WERI-Rb-1 (cell line): ENCODE data around the gene ZNF527.

Experiments
- DNase-seq: peaks from one replicate; pipeline ENCODE4 v3.0.0-alpha.2; 2020
- H3K27ac ChIP-seq: fragments of 250-450 bp; sonication (Bioruptor Pico); 2 replicates; pipeline ENCODE4 v1.5.1; 2020; ENCODE audit warnings: mild to moderate bottlenecking, moderate library complexity
- H3K27me3 ChIP-seq: fragments of 250-450 bp; sonication (Bioruptor Pico); 2 replicates; pipeline ENCODE4 v1.5.1; 2021; ENCODE audit warnings: mild to moderate bottlenecking, low read depth, moderate library complexity; ENCODE audit not compliant: insufficient read depth, severe bottlenecking
- H3K36me3 ChIP-seq: fragments of 250-450 bp; sonication (Bioruptor Pico); 2 replicates; pipeline ENCODE4 v1.5.1; 2020; ENCODE audit warnings: mild to moderate bottlenecking, moderate library complexity
- H3K4me3 ChIP-seq: 2 replicates; pipeline ENCODE4 v1.5.1; 2011; ENCODE audit warnings: low read depth, mild to moderate bottlenecking, control low read depth, low read length
- H3K9me3 ChIP-seq: fragments of 250-450 bp; sonication (Bioruptor Pico); 2 replicates; pipeline ENCODE4 v1.5.1; 2021; ENCODE audit warnings: mild to moderate bottlenecking, moderate library complexity; ENCODE audit not compliant: severe bottlenecking
- TF ChIP-seq, protein P1 (sequence below): IDR thresholded peaks from 2 replicates; pipeline ENCODE4 v1.5.1; 2011; ENCODE audit warnings: low read depth, mild to moderate bottlenecking, control low read depth, inconsistent platforms, low read length

ZNF527 gene

DNA sequence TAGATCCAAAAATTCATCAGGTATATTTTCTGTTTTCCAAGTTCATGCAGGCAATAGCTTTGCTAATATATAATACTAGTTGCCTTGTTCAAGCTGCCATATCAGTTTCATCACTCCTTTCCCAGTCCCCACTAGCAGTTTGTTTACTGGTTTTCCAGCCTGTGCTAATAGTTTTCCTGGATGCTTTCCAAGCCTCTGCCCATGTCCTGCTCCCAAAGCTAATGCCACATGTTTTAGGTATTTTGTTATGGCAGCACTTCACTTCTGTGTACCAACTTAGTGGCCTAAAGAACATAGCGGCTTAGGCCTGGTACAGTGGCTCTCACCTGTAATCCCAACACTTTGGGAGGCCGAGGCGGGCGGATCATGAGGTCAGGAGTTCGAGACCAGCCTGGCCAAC is 28.1 kb upstream of the ZNF527 start:
- no peaks in the 10 kb centered on the region for H3K27me3 ChIP-seq
- TF ChIP-seq, protein P1, sequence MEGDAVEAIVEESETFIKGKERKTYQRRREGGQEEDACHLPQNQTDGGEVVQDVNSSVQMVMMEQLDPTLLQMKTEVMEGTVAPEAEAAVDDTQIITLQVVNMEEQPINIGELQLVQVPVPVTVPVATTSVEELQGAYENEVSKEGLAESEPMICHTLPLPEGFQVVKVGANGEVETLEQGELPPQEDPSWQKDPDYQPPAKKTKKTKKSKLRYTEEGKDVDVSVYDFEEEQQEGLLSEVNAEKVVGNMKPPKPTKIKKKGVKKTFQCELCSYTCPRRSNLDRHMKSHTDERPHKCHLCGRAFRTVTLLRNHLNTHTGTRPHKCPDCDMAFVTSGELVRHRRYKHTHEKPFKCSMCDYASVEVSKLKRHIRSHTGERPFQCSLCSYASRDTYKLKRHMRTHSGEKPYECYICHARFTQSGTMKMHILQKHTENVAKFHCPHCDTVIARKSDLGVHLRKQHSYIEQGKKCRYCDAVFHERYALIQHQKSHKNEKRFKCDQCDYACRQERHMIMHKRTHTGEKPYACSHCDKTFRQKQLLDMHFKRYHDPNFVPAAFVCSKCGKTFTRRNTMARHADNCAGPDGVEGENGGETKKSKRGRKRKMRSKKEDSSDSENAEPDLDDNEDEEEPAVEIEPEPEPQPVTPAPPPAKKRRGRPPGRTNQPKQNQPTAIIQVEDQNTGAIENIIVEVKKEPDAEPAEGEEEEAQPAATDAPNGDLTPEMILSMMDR: no peak
- peaks cover 4% of the 10 kb centered on the region for H3K9me3 ChIP-seq
- no peak for DNase-seq
- no peak overlapping the region for H3K27ac ChIP-seq
- H3K4me3 ChIP-seq: no peak overlapping the region
- peaks cover 34% of the 10 kb centered on the region for H3K36me3 ChIP-seq

DNA sequence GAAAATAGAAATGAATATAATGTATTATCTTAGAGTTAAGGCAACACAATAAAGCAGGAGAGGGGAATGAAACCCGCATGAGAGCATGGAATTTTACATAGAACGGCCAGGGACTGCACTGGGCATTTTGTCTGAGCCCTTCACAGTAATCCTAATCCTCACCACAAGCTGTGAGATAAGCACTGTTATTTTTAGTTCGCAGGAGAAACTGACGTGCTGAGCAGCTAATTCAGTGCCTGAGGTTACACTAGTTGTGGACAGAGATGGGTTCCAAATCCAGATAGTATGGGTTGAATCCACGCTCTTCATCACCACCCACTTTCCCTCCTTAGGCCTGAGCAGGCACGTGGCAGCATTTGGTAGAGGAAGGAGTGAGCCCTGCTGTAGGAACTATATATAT is 24.8 kb upstream of the ZNF527 start:
- TF ChIP-seq, protein P1: no peak

DNA sequence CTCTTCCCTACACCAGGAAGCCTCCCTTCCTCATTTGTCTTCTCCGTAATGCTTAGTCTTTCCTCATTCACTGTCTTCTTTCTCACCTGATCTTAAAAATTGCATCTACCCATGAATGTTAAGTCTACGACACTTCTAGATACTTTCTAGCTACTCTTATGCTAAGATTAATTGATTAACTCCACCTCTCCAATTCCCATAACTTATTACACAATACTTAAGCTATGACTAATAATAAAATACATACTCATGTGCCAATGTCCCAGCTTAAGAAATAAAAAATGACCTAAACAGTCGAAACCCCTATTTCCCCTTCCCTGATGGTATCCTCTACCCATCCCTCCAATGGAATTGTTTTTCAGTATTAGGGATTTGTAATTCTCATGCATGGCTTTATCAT is 22.8 kb upstream of the ZNF527 start:
- Histone ChIP-seq H3K27ac (no peak overlapping the region), H3K4me3 (no peak overlapping the region), H3K36me3 (peaks cover 48% of the 10 kb centered on the region), H3K27me3 (no peaks in the 10 kb centered on the region), H3K9me3 (peaks cover 3% of the 10 kb centered on the region)
- TF ChIP-seq, protein P1: no peak
- DNase-seq: no peak

More for the DNA sequence above, 24.8 kb upstream of the ZNF527 start:
- Histone ChIP-seq H3K36me3 (peaks cover 47% of the 10 kb centered on the region), H3K27ac (peak overlapping the region; percentile 85), H3K9me3 (peaks cover 7% of the 10 kb centered on the region), H3K27me3 (no peaks in the 10 kb centered on the region), H3K4me3 (peak overlapping the region; percentile 35)
- DNase-seq: peak; percentile 74

DNA sequence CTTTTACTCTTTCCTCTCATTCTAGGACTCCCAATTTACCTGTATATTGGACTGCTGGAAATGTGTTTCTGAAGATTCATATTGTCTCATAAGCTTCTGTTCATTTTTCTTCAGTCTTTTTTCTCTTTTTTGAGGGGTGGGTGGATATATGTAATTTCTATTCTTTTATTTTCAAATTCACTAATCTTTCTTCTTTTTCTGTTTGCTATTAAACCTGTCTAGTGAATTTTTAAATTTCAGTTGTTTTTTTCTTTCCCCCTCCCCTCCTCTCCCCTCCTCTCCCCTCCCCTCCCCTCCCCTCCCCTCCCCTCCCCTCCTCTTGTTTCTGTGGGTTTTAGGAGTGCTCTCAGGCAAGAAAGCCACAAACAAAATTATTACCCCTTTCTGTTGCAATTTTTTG is 16.9 kb upstream of the ZNF527 start:
- no peaks in the 10 kb centered on the region for H3K9me3 ChIP-seq
- DNase-seq: no peak
- peaks cover 66% of the 10 kb centered on the region for H3K36me3 ChIP-seq
- no peak overlapping the region for H3K27ac ChIP-seq
- TF ChIP-seq, protein P1: no peak
- no peak overlapping the region for H3K4me3 ChIP-seq
- no peaks in the 10 kb centered on the region for H3K27me3 ChIP-seq

DNA sequence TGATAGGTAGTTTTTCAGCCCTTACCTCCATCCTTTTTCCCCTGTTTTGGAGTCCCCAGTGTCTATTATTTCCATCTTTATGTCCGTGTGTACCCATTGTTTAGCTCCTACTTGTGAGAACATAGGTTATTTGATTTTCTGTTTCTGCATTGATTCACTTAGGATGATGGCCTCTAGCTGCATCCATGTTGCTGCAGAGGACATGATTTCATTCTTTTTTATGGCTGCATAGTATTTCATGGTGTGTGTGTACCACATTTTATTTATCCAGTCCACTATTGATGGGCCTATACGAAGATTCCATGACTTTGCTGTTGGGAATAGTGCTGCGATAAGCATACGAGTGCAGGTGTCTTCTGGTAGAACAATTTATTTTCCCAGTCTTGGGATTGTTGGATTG is 15.0 kb upstream of the ZNF527 start:
- TF ChIP-seq, protein P1: no peak
- Histone ChIP-seq H3K27ac (no peak overlapping the region), H3K27me3 (no peaks in the 10 kb centered on the region), H3K9me3 (no peaks in the 10 kb centered on the region), H3K4me3 (no peak overlapping the region), H3K36me3 (peaks cover 74% of the 10 kb centered on the region)
- DNase-seq: no peak

DNA sequence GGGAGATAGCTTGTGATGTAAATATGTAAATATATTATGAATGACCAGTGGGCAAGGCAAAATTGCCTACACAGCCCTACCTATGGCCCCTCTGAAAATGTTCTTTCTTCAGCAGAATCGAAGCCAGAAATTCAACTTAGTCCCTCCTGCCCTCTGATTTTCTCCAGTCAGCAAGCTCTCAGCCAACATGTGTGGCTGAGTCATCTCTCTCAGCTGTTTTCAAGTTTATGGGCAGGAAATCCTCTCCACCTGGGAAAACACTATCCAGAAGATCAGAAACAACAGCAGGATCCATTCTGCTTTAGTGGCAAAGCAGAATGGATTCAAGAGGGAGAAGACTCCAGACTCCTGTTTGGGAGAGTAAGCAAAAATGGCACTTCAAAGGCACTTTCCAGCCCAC is 8.9 kb upstream of the ZNF527 start:
- H3K27ac ChIP-seq: no peak overlapping the region
- peaks cover 10% of the 10 kb centered on the region for H3K9me3 ChIP-seq
- no peak overlapping the region for H3K4me3 ChIP-seq
- H3K36me3 ChIP-seq: peaks cover 65% of the 10 kb centered on the region
- TF ChIP-seq, protein P1: no peak
- no peak for DNase-seq
- H3K27me3 ChIP-seq: no peaks in the 10 kb centered on the region
